GM12878 (cell line): ENCODE data around the gene GADD45A. TPM values are rescaled to one million over a fixed set of nuclear protein-coding genes. Genes with fewer than 3 reads are reported as not detected.
"Not testable (repeated sequence)": the region's sequence is repeated elsewhere in the genome, so short reads cannot be mapped to it uniquely, and the experiment has no call there.

Source experiments
- ATAC-seq: fragments of 200-7000 bp; cut with Tn5 transposase; 3 replicates; pipeline ENCODE4 v1.9.1; 2020; ENCODE audit warnings: mild to moderate bottlenecking, moderate library complexity
- BruUV-seq: library from RNA; stranded (reverse); fragments of 400-500 nt; replicated peaks from 2 replicates; lab custom pipeline; 2021; lab: Mats Ljungman, UMichigan
- CTCF ChIA-PET: fragments of 300-600 bp; sonication (Branson Sonifier 250); formaldehyde crosslinking; extraction: SDS; loops from one replicate; lab custom pipeline; 2021; ENCODE audit warnings: inconsistent platforms; lab: Yijun Ruan, JAX
- POLR2A ChIA-PET: fragments of 350-600 bp; formaldehyde crosslinking; extraction: SDS; loops from one replicate; lab custom pipeline; 2021; ENCODE audit warnings: inconsistent platforms; lab: Charles Lee
- RAD21 ChIA-PET: fragments of 300-600 bp; sonication (Branson Sonifier 250); formaldehyde crosslinking; loops from one replicate; lab custom pipeline; 2023; ENCODE audit warnings: antibody characterized with exemption; ENCODE audit not compliant: unreplicated experiment; lab: Charles Lee
- SMC1A ChIA-PET: fragments of 300-600 bp; sonication (Branson Sonifier 250); formaldehyde crosslinking; loops from one replicate; lab custom pipeline; 2023; ENCODE audit not compliant: unreplicated experiment, uncharacterized antibody; lab: Charles Lee
- DNase-seq: peaks from one replicate; pipeline ENCODE4 v3.0.0-alpha.2; 2011; ENCODE audit warnings: low read depth, low spot score
- FAIRE-seq: peaks from 3 replicates; lab custom pipeline; 2011; peaks lifted over from hg19 to GRCh38; lab: Jason Lieb, UNC
- H2AFZ ChIP-seq: 2 replicates; pipeline ENCODE4 v1.6.0; 2011; ENCODE audit warnings: low read depth, low read length, control low read depth; ENCODE audit not compliant: control insufficient read depth
- H3K27ac ChIP-seq: 2 replicates; pipeline ENCODE4 v1.5.1; 2011; ENCODE audit warnings: control low read depth; ENCODE audit not compliant: control insufficient read depth, insufficient read depth
- H3K27me3 ChIP-seq, 2 experiments: replicated peaks in 1 of 2; 2 replicates each; pipeline versions ENCODE4 v1.6.0 to v1.6.1; 2011; ENCODE audit warnings: low read length in 1 of 2; ENCODE audit not compliant: control insufficient read depth in 2 of 2, insufficient read depth in 2 of 2
- H3K36me3 ChIP-seq, 2 experiments: 2 replicates each; pipeline ENCODE4 v1.5.1; 2011; ENCODE audit warnings: low read length in 1 of 2; ENCODE audit not compliant: control insufficient read depth in 2 of 2, insufficient read depth in 2 of 2
- H3K4me1 ChIP-seq: 2 replicates; pipeline ENCODE4 v1.6.1; 2011; ENCODE audit warnings: mild to moderate bottlenecking, low read length, moderate library complexity, mixed read lengths; ENCODE audit not compliant: control insufficient read depth, insufficient read depth
- H3K4me2 ChIP-seq: 2 replicates; pipeline ENCODE4 v1.6.0; 2011; ENCODE audit warnings: control low read depth; ENCODE audit not compliant: control insufficient read depth, insufficient read depth
- H3K4me3 ChIP-seq: fragments of 200-600 bp; sonication (generic); 2 replicates; pipeline ENCODE4 v1.5.1; 2016
- H3K79me2 ChIP-seq: 2 replicates; pipeline ENCODE4 v1.6.0; 2011; ENCODE audit warnings: low read length; ENCODE audit not compliant: control insufficient read depth, insufficient read depth
- H3K9ac ChIP-seq: 2 replicates; pipeline ENCODE4 v1.8.0; 2011; ENCODE audit warnings: low read length, control low read depth, mixed read lengths; ENCODE audit not compliant: control insufficient read depth, insufficient read depth
- H3K9me3 ChIP-seq: replicated peaks from 3 replicates; pipeline ENCODE4 v1.5.1; 2011; ENCODE audit warnings: mild to moderate bottlenecking, low read length; ENCODE audit not compliant: control insufficient read depth, insufficient read depth
- H4K20me1 ChIP-seq: 2 replicates; pipeline ENCODE4 v1.6.0; 2011; ENCODE audit not compliant: control insufficient read depth, insufficient read depth
- ATF3 ChIP-seq: IDR thresholded peaks from 2 replicates; pipeline ENCODE4 v1.6.1; 2011; ENCODE audit warnings: low read depth, mild to moderate bottlenecking, low read length, moderate library complexity, borderline replicate concordance; ENCODE audit errors: extremely low read depth
- EGR1 ChIP-seq, 2 experiments: IDR thresholded peaks; 1 replicate in 1 of 2; 2 replicates in 1 of 2; pipeline ENCODE4 v1.6.1; 2011 to 2012; ENCODE audit warnings: low read depth in 2 of 2, low read length in 2 of 2, borderline replicate concordance in 1 of 2, mild to moderate bottlenecking in 1 of 2, moderate library complexity in 1 of 2
- IRF5 ChIP-seq: fragments of 450-650 bp; IDR thresholded peaks from 2 replicates; pipeline ENCODE4 v1.6.1; 2017; ENCODE audit warnings: borderline replicate concordance
- MTA3 ChIP-seq: IDR thresholded peaks from 2 replicates; pipeline ENCODE4 v1.6.1; 2012; ENCODE audit warnings: low read length, inconsistent platforms, borderline replicate concordance
- NFXL1 ChIP-seq: fragments of 450-650 bp; IDR thresholded peaks from 2 replicates; pipeline ENCODE4 v1.6.1; 2017; ENCODE audit warnings: antibody characterized with exemption, mild to moderate bottlenecking, borderline replicate concordance
- NR2C1 ChIP-seq: fragments of 450-650 bp; IDR thresholded peaks from 2 replicates; pipeline ENCODE4 v1.6.1; 2017; ENCODE audit warnings: antibody characterized with exemption, mild to moderate bottlenecking, moderate library complexity
- POLR2AphosphoS5 ChIP-seq: IDR thresholded peaks from 2 replicates; pipeline ENCODE4 v1.6.1; 2011; ENCODE audit warnings: mild to moderate bottlenecking, low read length, inconsistent platforms
- RB1 ChIP-seq: fragments of 450-650 bp; formaldehyde crosslinking; IDR thresholded peaks from 2 replicates; pipeline ENCODE4 v1.6.1; 2017; ENCODE audit warnings: mild to moderate bottlenecking, borderline replicate concordance
- SUPT20H ChIP-seq: IDR thresholded peaks from 2 replicates; pipeline ENCODE4 v1.6.1; 2011; ENCODE audit warnings: low read depth, mild to moderate bottlenecking, low read length, moderate library complexity, borderline replicate concordance; ENCODE audit not compliant: control insufficient read depth
- TCF3 ChIP-seq: IDR thresholded peaks from 2 replicates; pipeline ENCODE4 v1.6.1; 2012; ENCODE audit warnings: low read depth, mild to moderate bottlenecking, low read length, borderline replicate concordance; ENCODE audit not compliant: insufficient read depth
- ZBTB40 ChIP-seq: fragments of 450-650 bp; IDR thresholded peaks from 2 replicates; pipeline ENCODE4 v1.6.1; 2016; ENCODE audit warnings: mild to moderate bottlenecking, moderate library complexity, borderline replicate concordance
- WGBS: methylation state at CpG from one replicate; pipeline ENCODE4 v1.1.6; 2016; ENCODE audit warnings: low lambda C conversion rate; ENCODE audit not compliant: insufficient replicate concordance, insufficient coverage; ENCODE audit errors: missing lambda C conversion rate; 5-methylcytosine and 5-hydroxymethylcytosine counted together
- in situ Hi-C: fragments of 300-500 bp; cut with MboI; formaldehyde crosslinking; loops from 9 replicates; pipeline ENCODE4 v1.14.3; 2018; ENCODE audit warnings: mixed read lengths
- intact Hi-C: fragments of 100-400 bp; cut with micrococcal nuclease; formaldehyde crosslinking; loops from one replicate; pipeline ENCODE4 v1.14.2; 2022; ENCODE audit not compliant: unreplicated experiment
- polyA plus RNA-seq, 11 experiments: library from polyadenylated mRNA; depleted of rRNA in 4 of 11; unstranded in 6 of 11; stranded (reverse) in 5 of 11; fragments of >200 nt; fragmentation: Nextera tagmentation in 4 of 11; fragmentation: Illumina TruSeq in 1 of 11; extraction: Ambion mirVana in 4 of 11; extraction: Trizol in 1 of 11; gene quantifications; 1 replicate in 1 of 11; 2 replicates in 10 of 11; pipeline versions ENCODE4 v1.2.1 to v1.2.3, GENCODE V29; 2011 to 2016; ENCODE audit warnings: inconsistent platforms in 2 of 11, missing spikeins in 2 of 11, low read depth in 1 of 11
- total RNA-seq, 4 experiments: library from RNA; depleted of rRNA in 3 of 4; stranded (reverse); fragments of >200 nt in 3 of 4; fragmentation: Illumina TruSeq in 1 of 4; extraction: Trizol in 1 of 4; gene quantifications; 2 replicates each; pipeline versions ENCODE4 v1.2.1 to v1.2.3, GENCODE V29; 2013 to 2021

The GADD45A gene
- total and polyA plus RNA-seq, 10 of the 15 experiments (the other 5 are each of a cell fraction or from before 2014, with no cell fraction given): 4.7 to 48.9 (median 18.5) TPM

GRCh38 chr1:67665307-67665706 is 19.7 kb upstream of the GADD45A start:
- H3K36me3 ChIP-seq, H3K4me1 ChIP-seq, FAIRE-seq, H4K20me1 ChIP-seq, BruUV-seq, intact Hi-C loops, RAD21 ChIA-PET, H3K9ac ChIP-seq, H3K4me2 ChIP-seq, H3K4me3 ChIP-seq, SMC1A ChIA-PET, in situ Hi-C loops, CTCF ChIA-PET, H3K27me3 ChIP-seq, H3K9me3 ChIP-seq, H3K79me2 ChIP-seq, DNase-seq, POLR2A ChIA-PET, ATAC-seq, H3K27ac ChIP-seq, H2AFZ ChIP-seq: not testable (repeated sequence)

- ChIA-PET SMC1A (interaction anchor here (1.0 to 1.4 kb wide), 3 partner anchors 12 to 97 kb away, joined by 3 to 4 read pairs (median 3); no protein-coding TSS in a partner anchor), CTCF (no interaction called here), RAD21 (interaction anchor here (0.9 kb wide), 1 partner anchor 18 kb away, joined by 3 read pairs; the partner anchor contains the start of gene GADD45A), POLR2A (no interaction called here)
- Histone ChIP-seq H2AFZ (no peak overlapping the region), H3K27ac (no peak overlapping the region), H3K79me2 (no peaks in the 10 kb centered on the region), H3K36me3 (no peaks in the 10 kb centered on the region), H3K9me3 (no peaks in the 10 kb centered on the region), H3K4me1 (no peaks in the 10 kb centered on the region), H3K9ac (no peak overlapping the region), H4K20me1 (no peaks in the 10 kb centered on the region), H3K27me3 (no peaks in the 10 kb centered on the region; a peak in 1 of 4 replicates), H3K4me3 (no peak overlapping the region), H3K4me2 (no peak overlapping the region)
- intact Hi-C loops (no loop called here), in situ Hi-C loops (no loop called here)
- BruUV-seq: no TSS peak
- FAIRE-seq (no peak), ATAC-seq (no peak), DNase-seq (no peak)
- WGBS: 64% methylated on average over 5 of the region's 5 CpGs
- TF ChIP-seq SUPT20H: no peak
- no peak for TF ChIP-seq IRF5
- TF ChIP-seq NR2C1: no peak
- no peak for TF ChIP-seq EGR1 (IDR thresholded peaks at IDR 0.05; ENCODE audit: borderline replicate concordance in 1 of 2, low read depth in 2 of 2, low read length in 2 of 2)
- no peak for TF ChIP-seq ZBTB40
- no peak for TF ChIP-seq POLR2AphosphoS5
- no peak for TF ChIP-seq TCF3
- no peak for TF ChIP-seq ATF3
- no peak for TF ChIP-seq NFXL1
- no peak for TF ChIP-seq MTA3
- TF ChIP-seq RB1: no peak
Observed at GRCh38 chr1:67666636-67667035, 18.4 kb upstream of the GADD45A start.
